Thyroid gland (tissue), 4 donors: Measurements from ENCODE around the gene ADAMTS17.

Source experiments
- POLR2A ChIP-seq, 2 donors: fragments of 450-650 bp; IDR thresholded peaks; one replicate each; pipeline ENCODE4 v1.6.1; 2017; ENCODE audit warnings: antibody characterized with exemption in 2 of 2, mild to moderate bottlenecking in 2 of 2, moderate library complexity in 1 of 2
- TF ChIP-seq, protein P1 (sequence below), 6 experiments: fragments of 200-600 bp in 3 of 6; fragments of 450-650 bp in 3 of 6; sonication (generic) in 3 of 6; IDR thresholded peaks; one replicate each; pipeline ENCODE4 v1.5.1; 2016 to 2019; ENCODE audit warnings: antibody characterized with exemption in 6 of 6, mild to moderate bottlenecking in 2 of 6, inconsistent platforms in 1 of 6, moderate library complexity in 1 of 6

DNA sequence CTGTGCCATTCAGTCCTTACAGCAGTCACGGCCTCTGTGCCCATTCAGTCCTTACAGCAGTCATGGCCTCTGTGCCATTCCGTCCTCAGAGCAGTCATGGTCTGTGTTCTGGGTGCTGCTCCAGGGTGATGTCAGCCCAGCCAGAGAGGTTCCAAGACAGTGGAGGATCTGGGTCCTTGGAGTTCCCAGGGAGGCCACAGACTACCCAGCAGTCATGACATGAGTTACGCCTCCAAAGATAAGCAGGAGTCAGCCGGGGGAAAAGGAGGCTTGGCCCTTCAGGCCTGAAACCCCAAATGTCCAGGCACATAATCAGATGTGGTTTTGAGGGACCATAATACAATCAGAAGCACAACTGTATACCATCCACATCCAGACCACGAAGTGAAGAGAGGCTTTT lies 115.7 kb downstream of the ADAMTS17 start:
- TF ChIP-seq POLR2A (IDR thresholded peaks at IDR 0.05), result no peak
- TF ChIP-seq, protein P1, sequence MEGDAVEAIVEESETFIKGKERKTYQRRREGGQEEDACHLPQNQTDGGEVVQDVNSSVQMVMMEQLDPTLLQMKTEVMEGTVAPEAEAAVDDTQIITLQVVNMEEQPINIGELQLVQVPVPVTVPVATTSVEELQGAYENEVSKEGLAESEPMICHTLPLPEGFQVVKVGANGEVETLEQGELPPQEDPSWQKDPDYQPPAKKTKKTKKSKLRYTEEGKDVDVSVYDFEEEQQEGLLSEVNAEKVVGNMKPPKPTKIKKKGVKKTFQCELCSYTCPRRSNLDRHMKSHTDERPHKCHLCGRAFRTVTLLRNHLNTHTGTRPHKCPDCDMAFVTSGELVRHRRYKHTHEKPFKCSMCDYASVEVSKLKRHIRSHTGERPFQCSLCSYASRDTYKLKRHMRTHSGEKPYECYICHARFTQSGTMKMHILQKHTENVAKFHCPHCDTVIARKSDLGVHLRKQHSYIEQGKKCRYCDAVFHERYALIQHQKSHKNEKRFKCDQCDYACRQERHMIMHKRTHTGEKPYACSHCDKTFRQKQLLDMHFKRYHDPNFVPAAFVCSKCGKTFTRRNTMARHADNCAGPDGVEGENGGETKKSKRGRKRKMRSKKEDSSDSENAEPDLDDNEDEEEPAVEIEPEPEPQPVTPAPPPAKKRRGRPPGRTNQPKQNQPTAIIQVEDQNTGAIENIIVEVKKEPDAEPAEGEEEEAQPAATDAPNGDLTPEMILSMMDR (IDR thresholded peaks at IDR 0.05), result no peak
